ENCODE measurements around the gene TAS1R1.

TAS1R1 gene

GRCh38 chr1:6569033-6569432, 13.9 kb downstream of the TAS1R1 start:
- TF ChIP-seq, protein P1, sequence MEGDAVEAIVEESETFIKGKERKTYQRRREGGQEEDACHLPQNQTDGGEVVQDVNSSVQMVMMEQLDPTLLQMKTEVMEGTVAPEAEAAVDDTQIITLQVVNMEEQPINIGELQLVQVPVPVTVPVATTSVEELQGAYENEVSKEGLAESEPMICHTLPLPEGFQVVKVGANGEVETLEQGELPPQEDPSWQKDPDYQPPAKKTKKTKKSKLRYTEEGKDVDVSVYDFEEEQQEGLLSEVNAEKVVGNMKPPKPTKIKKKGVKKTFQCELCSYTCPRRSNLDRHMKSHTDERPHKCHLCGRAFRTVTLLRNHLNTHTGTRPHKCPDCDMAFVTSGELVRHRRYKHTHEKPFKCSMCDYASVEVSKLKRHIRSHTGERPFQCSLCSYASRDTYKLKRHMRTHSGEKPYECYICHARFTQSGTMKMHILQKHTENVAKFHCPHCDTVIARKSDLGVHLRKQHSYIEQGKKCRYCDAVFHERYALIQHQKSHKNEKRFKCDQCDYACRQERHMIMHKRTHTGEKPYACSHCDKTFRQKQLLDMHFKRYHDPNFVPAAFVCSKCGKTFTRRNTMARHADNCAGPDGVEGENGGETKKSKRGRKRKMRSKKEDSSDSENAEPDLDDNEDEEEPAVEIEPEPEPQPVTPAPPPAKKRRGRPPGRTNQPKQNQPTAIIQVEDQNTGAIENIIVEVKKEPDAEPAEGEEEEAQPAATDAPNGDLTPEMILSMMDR (IDR thresholded peaks at IDR 0.05; ENCODE audit: control insufficient read depth, extremely low read depth, insufficient read depth): no peak
- DNase-seq (ENCODE audit: low read depth): no peak
- no peak overlapping the region for H3K4me3 ChIP-seq (ENCODE audit: low read depth, low read length)

DNA sequence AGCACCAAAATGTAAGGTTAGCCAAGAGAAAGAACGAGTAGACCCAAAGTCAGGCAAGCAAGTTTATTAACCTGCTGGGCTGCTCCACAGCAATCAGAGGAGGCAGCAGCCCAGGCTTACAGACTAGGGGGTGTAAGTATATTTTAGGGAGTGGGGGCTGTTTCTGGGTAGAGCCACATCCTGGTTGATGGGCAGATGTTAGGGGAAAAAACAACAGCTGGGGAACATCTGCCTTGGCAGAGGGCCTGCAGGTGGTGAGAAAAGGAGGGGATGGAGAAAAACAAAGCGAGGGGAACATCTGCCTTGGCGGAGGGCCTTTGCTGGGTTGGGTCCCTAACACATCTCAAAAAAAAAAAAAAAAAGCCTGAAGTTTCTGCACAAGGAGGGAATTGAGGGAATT, 15.0 kb downstream of the TAS1R1 start:
- DNase-seq (ENCODE audit: low read depth): no peak
- TF ChIP-seq, protein P1 (IDR thresholded peaks at IDR 0.05; ENCODE audit: control insufficient read depth, extremely low read depth, insufficient read depth): no peak
- H3K4me3 ChIP-seq (ENCODE audit: low read depth, low read length): no peak overlapping the region

- no peak overlapping the region for H3K4me3 ChIP-seq (ENCODE audit: low read depth, low read length)
- TF ChIP-seq, protein P1 (IDR thresholded peaks at IDR 0.05; ENCODE audit: control insufficient read depth, extremely low read depth, insufficient read depth): no peak
- no peak for DNase-seq (ENCODE audit: low read depth)
Measured at GRCh38 chr1:6570987-6571386, 15.9 kb downstream of the TAS1R1 start.

DNA sequence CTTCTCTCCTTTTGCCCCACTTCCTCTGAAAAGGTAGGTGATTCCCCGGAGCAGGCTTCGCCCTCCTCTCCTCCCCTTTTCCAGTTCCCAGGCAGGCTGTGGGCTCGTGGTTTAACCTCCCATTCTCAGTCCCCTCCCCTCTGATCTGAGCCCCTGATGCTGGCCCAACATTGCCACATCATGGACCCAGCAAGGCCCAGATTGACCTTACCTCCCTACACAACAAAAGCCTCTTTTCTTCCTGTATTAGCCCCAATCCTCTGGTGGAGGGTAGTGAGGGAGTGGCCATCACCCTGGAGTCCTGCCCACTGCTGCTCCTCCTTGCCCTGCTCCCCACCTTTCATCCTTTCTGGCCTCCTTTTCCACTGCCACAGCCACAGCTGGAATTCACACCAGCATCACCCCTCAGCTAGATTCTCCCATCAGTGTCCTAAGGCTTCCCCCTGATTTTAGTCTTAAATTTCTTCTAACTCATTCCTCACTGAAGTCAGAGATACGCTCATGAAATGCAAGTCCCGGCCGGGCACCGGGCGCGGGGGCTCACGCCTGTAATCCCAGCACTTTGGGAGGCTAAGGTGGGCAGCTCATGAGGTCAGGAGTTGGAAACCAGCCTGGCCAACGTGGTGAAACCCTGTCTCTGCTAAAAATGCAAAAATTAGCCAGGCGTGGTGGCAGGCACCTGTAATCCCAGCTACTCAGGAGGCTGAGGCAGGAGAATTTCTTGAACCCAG, 17.7 kb downstream of the TAS1R1 start:
- TF ChIP-seq, protein P1 (IDR thresholded peaks at IDR 0.05; ENCODE audit: control insufficient read depth, extremely low read depth, insufficient read depth): no peak
- no peak for DNase-seq (ENCODE audit: low read depth)
- H3K4me3 ChIP-seq (ENCODE audit: low read depth, low read length): no peak overlapping the region

DNA sequence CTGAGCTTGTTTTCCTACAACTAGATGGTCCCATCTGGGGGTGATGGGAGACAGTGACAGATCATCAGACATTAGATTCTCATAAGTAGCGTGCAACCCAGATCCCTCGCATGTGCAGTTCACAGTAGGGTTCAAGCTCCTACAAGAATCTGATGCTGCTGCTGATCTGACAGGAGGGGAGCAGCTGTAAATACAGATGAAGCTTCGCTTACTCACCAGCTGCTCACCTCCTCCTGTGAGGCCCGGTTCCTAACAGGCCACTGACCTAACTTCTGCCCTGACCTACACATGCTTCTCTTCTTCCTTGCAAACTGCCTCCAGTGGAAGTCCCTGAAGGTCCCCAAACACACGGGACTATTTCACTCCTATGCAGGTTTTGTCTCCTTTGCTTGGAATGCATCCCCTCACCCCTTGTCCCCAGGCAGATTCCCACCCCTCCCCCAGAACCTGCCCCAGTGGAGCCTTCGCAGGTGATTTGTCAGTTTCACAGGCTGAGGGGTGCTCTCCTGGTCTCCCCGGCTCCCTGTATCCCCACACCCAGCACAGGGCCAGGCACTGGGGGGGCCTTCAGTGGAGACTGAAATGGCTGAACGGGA, 19.0 kb downstream of the TAS1R1 start:
- H3K4me3 ChIP-seq (ENCODE audit: low read depth, low read length): no peak overlapping the region
- DNase-seq (ENCODE audit: low read depth): no peak
- TF ChIP-seq, protein P1 (IDR thresholded peaks at IDR 0.05; ENCODE audit: control insufficient read depth, extremely low read depth, insufficient read depth): no peak

DNA sequence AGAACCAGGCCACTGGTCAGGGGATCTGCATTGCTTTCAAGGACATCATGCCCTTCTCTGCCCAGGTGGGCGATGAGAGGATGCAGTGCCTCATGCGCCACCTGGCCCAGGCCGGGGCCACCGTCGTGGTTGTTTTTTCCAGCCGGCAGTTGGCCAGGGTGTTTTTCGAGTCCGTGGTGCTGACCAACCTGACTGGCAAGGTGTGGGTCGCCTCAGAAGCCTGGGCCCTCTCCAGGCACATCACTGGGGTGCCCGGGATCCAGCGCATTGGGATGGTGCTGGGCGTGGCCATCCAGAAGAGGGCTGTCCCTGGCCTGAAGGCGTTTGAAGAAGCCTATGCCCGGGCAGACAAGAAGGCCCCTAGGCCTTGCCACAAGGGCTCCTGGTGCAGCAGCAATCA, 19.7 kb downstream of the TAS1R1 start:
- no peak overlapping the region for H3K4me3 ChIP-seq (ENCODE audit: low read depth, low read length)
- DNase-seq (ENCODE audit: low read depth): no peak
- TF ChIP-seq, protein P1 (IDR thresholded peaks at IDR 0.05; ENCODE audit: control insufficient read depth, extremely low read depth, insufficient read depth): no peak

Measured in LNCaP clone FGC (cell line).